ENCODE measurements around the gene USP49.

GRCh38 chr6:41790045-41790444 lies 105.1 kb downstream of the USP49 start:
- TF ChIP-seq, protein P1, sequence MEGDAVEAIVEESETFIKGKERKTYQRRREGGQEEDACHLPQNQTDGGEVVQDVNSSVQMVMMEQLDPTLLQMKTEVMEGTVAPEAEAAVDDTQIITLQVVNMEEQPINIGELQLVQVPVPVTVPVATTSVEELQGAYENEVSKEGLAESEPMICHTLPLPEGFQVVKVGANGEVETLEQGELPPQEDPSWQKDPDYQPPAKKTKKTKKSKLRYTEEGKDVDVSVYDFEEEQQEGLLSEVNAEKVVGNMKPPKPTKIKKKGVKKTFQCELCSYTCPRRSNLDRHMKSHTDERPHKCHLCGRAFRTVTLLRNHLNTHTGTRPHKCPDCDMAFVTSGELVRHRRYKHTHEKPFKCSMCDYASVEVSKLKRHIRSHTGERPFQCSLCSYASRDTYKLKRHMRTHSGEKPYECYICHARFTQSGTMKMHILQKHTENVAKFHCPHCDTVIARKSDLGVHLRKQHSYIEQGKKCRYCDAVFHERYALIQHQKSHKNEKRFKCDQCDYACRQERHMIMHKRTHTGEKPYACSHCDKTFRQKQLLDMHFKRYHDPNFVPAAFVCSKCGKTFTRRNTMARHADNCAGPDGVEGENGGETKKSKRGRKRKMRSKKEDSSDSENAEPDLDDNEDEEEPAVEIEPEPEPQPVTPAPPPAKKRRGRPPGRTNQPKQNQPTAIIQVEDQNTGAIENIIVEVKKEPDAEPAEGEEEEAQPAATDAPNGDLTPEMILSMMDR (conservative IDR thresholded peaks at IDR 0.05 in 1 of 2, IDR thresholded peaks at IDR 0.05 in 1 of 2; ENCODE audit: low read depth in 1 of 2, low read length in 2 of 2) = no peak
- no peak for TF ChIP-seq EZH2 (IDR thresholded peaks at IDR 0.05; ENCODE audit: low read length, missing control alignments)

All from fibroblast of lung (primary cell).